Measurements from ENCODE around the gene SYT1. TPM values are rescaled to one million over a fixed set of nuclear protein-coding genes. Genes with fewer than 3 reads are reported as not detected.

The SYT1 gene
- total RNA-seq, 1 donor from 2014 or later: 33.2 TPM

GRCh38 chr12:79366374-79366773 is 501.8 kb downstream of the SYT1 start:
- H3K4me3 ChIP-seq (ENCODE audit: insufficient read depth, low read depth, low read length): no peak overlapping the region
- Mint-ChIP-seq H3K4me1 (ENCODE audit: low read depth, unreplicated experiment) (peaks cover 4% of the 10 kb centered on the region), H3K36me3 (ENCODE audit: low read depth, unreplicated experiment) (no peaks in the 10 kb centered on the region), H3K4me3 (ENCODE audit: unreplicated experiment) (no peak overlapping the region), H3K27ac (ENCODE audit: unreplicated experiment) (no peak overlapping the region), H3K9me3 (ENCODE audit: unreplicated experiment) (no peaks in the 10 kb centered on the region), H3K27me3 (ENCODE audit: low read depth, unreplicated experiment) (no peaks in the 10 kb centered on the region)
- TF ChIP-seq CTCF (IDR thresholded peaks at IDR 0.05; ENCODE audit: insufficient read depth, low read depth, low read length) (no peak), EZH2 (IDR thresholded peaks at IDR 0.05; ENCODE audit: insufficient read depth, low read length) (no peak)
- no peak overlapping the region for H3K27ac ChIP-seq (ENCODE audit: low read depth, low read length)
- H3K4me1 ChIP-seq (ENCODE audit: insufficient read depth, low read length): no peaks in the 10 kb centered on the region
- H2AFZ ChIP-seq (ENCODE audit: low read depth, low read length): no peak overlapping the region
- H3K9ac ChIP-seq (ENCODE audit: low read length): no peak overlapping the region
- H4K20me1 ChIP-seq (ENCODE audit: insufficient read depth, low read length): no peaks in the 10 kb centered on the region
- no peaks in the 10 kb centered on the region for H3K79me2 ChIP-seq (ENCODE audit: insufficient read depth, low read length)
- no peaks in the 10 kb centered on the region for H3K36me3 ChIP-seq (ENCODE audit: insufficient read depth, low read length)
- H3K4me2 ChIP-seq (ENCODE audit: low read length): no peak overlapping the region
- no peaks in the 10 kb centered on the region for H3K9me3 ChIP-seq (ENCODE audit: insufficient read depth, low read depth, low read length)
- FAIRE-seq: no peak
- H3K27me3 ChIP-seq (ENCODE audit: insufficient read depth, low read length): no peaks in the 10 kb centered on the region
- no peak for DNase-seq (ENCODE audit: low read depth)

- H3K9me3 Mint-ChIP-seq (ENCODE audit: unreplicated experiment): no peaks in the 10 kb centered on the region
- no peaks in the 10 kb centered on the region for H3K27me3 Mint-ChIP-seq (ENCODE audit: low read depth, unreplicated experiment)
- Histone ChIP-seq H2AFZ (ENCODE audit: low read depth, low read length) (no peak overlapping the region), H3K4me3 (ENCODE audit: insufficient read depth, low read depth, low read length) (no peak overlapping the region), H3K4me1 (ENCODE audit: insufficient read depth, low read length) (no peaks in the 10 kb centered on the region), H3K9me3 (ENCODE audit: insufficient read depth, low read depth, low read length) (no peaks in the 10 kb centered on the region), H3K36me3 (ENCODE audit: insufficient read depth, low read length) (no peaks in the 10 kb centered on the region), H3K79me2 (ENCODE audit: insufficient read depth, low read length) (no peaks in the 10 kb centered on the region), H3K4me2 (ENCODE audit: low read length) (no peak overlapping the region), H3K27me3 (ENCODE audit: insufficient read depth, low read length) (no peaks in the 10 kb centered on the region), H3K27ac (ENCODE audit: low read depth, low read length) (no peak overlapping the region), H4K20me1 (ENCODE audit: insufficient read depth, low read length) (no peaks in the 10 kb centered on the region), H3K9ac (ENCODE audit: low read length) (no peak overlapping the region)
- DNase-seq (ENCODE audit: low read depth) (no peak), FAIRE-seq (no peak)
- no peaks in the 10 kb centered on the region for H3K36me3 Mint-ChIP-seq (ENCODE audit: low read depth, unreplicated experiment)
- TF ChIP-seq CTCF (IDR thresholded peaks at IDR 0.05; ENCODE audit: insufficient read depth, low read depth, low read length) (no peak), EZH2 (IDR thresholded peaks at IDR 0.05; ENCODE audit: insufficient read depth, low read length) (no peak)
- H3K27ac Mint-ChIP-seq (ENCODE audit: unreplicated experiment): no peak overlapping the region
- H3K4me1 Mint-ChIP-seq (ENCODE audit: low read depth, unreplicated experiment): peaks cover 4% of the 10 kb centered on the region
- H3K4me3 Mint-ChIP-seq (ENCODE audit: unreplicated experiment): no peak overlapping the region
Observed at GRCh38 chr12:79367032-79367589, 502.5 kb downstream of the SYT1 start.

- no peak overlapping the region for H3K9ac ChIP-seq (ENCODE audit: low read length)
- no peaks in the 10 kb centered on the region for H3K27me3 ChIP-seq (ENCODE audit: insufficient read depth, low read length)
- Mint-ChIP-seq H3K27me3 (ENCODE audit: low read depth, unreplicated experiment) (no peaks in the 10 kb centered on the region), H3K4me1 (ENCODE audit: low read depth, unreplicated experiment) (peaks cover 2% of the 10 kb centered on the region), H3K36me3 (ENCODE audit: low read depth, unreplicated experiment) (no peaks in the 10 kb centered on the region), H3K9me3 (ENCODE audit: unreplicated experiment) (no peaks in the 10 kb centered on the region), H3K27ac (ENCODE audit: unreplicated experiment) (no peak overlapping the region), H3K4me3 (ENCODE audit: unreplicated experiment) (no peak overlapping the region)
- TF ChIP-seq CTCF (IDR thresholded peaks at IDR 0.05; ENCODE audit: insufficient read depth, low read depth, low read length) (no peak), EZH2 (IDR thresholded peaks at IDR 0.05; ENCODE audit: insufficient read depth, low read length) (no peak)
- H4K20me1 ChIP-seq (ENCODE audit: insufficient read depth, low read length): no peaks in the 10 kb centered on the region
- no peak overlapping the region for H3K27ac ChIP-seq (ENCODE audit: low read depth, low read length)
- FAIRE-seq: peak; percentile 47
- no peak overlapping the region for H3K4me3 ChIP-seq (ENCODE audit: insufficient read depth, low read depth, low read length)
- DNase-seq (ENCODE audit: low read depth): no peak
- no peaks in the 10 kb centered on the region for H3K4me1 ChIP-seq (ENCODE audit: insufficient read depth, low read length)
- no peaks in the 10 kb centered on the region for H3K36me3 ChIP-seq (ENCODE audit: insufficient read depth, low read length)
- no peak overlapping the region for H2AFZ ChIP-seq (ENCODE audit: low read depth, low read length)
- H3K9me3 ChIP-seq (ENCODE audit: insufficient read depth, low read depth, low read length): no peaks in the 10 kb centered on the region
- no peak overlapping the region for H3K4me2 ChIP-seq (ENCODE audit: low read length)
- H3K79me2 ChIP-seq (ENCODE audit: insufficient read depth, low read length): no peaks in the 10 kb centered on the region
Observed at GRCh38 chr12:79370021-79370420, 505.4 kb downstream of the SYT1 start.

Measured in astrocyte (in vitro differentiated cells and primary cell).